Urinary bladder (tissue), 4 donors: ENCODE data around the gene TMEM121B. TPM values are rescaled to one million over a fixed set of nuclear protein-coding genes. Genes with fewer than 3 reads are reported as not detected.

Experiments
- DNase-seq: peaks from one replicate; pipeline ENCODE4 v3.0.0-alpha.2; 2015; ENCODE audit errors: extremely low spot score
- H3K27ac ChIP-seq: one replicate; pipeline ENCODE4 v1.5.1; 2013; ENCODE audit warnings: low read depth, mild to moderate bottlenecking, moderate library complexity
- H3K36me3 ChIP-seq: one replicate; pipeline ENCODE4 v1.6.1; 2013; ENCODE audit warnings: mild to moderate bottlenecking, moderate library complexity; ENCODE audit not compliant: insufficient read depth
- H3K4me1 ChIP-seq: one replicate; pipeline ENCODE4 v1.6.1; 2013; ENCODE audit warnings: mild to moderate bottlenecking, moderate library complexity; ENCODE audit not compliant: insufficient read depth
- H3K4me3 ChIP-seq: one replicate; pipeline ENCODE4 v1.5.1; 2013; ENCODE audit warnings: low read depth, low read length
- WGBS: extraction: QIAGEN DNeasy Blood & Tissue Kit; methylation state at CpG from one replicate; pipeline ENCODE4 v1.1.7; 2013; 5-methylcytosine and 5-hydroxymethylcytosine counted together
- polyA plus RNA-seq: library from polyadenylated mRNA; stranded (reverse); fragments of 200-250 nt; gene quantifications from one replicate; pipeline ENCODE4 v1.2.3, GENCODE V29; 2013
- total RNA-seq: library from RNA; depleted of rRNA; stranded (reverse); fragments of >200 nt; gene quantifications from one replicate; pipeline ENCODE4 v1.2.3, GENCODE V29; 2014
- donor health status: healthy with polysubstance abuse.
- donor health status: healthy.

Gene TMEM121B
- total RNA-seq (0.21 TPM), polyA plus RNA-seq (0.18 TPM)

- H3K27ac ChIP-seq: no peak within 1 kb of the TSS
- peak; percentile 32 for DNase-seq
- H3K36me3 ChIP-seq: no peaks in the 10 kb centered on the region
- H3K4me3 ChIP-seq: peak within 1 kb of the TSS; percentile 53
- peaks cover 2% of the 10 kb centered on the region for H3K4me1 ChIP-seq
- WGBS: 7% methylated on average over 69 of the region's 69 CpGs
These were observed at the start of gene TMEM121B for GRCh38 chr22:17121233-17122195. Gene TMEM121B, minus strand, starts transcription at chr22:17121360. Its CDS starts 233 bp downstream, at chr22:17121127.

GRCh38 chr22:17167486-17167885, 46.3 kb upstream of the TMEM121B start:
- 59% methylated on average over 7 of the region's 7 CpGs for WGBS
- DNase-seq: no peak
- H3K4me3 ChIP-seq: no peak overlapping the region

GRCh38 chr22:17164392-17165024, 43.3 kb upstream of the TMEM121B start:
- DNase-seq: no peak
- Histone ChIP-seq H3K36me3 (no peaks in the 10 kb centered on the region), H3K27ac (no peak overlapping the region), H3K4me1 (no peaks in the 10 kb centered on the region), H3K4me3 (no peak overlapping the region)
- WGBS: 87% methylated on average over 3 of the region's 3 CpGs

More at GRCh38 chr22:17167486-17167885, 46.3 kb upstream of the TMEM121B start:
- Histone ChIP-seq H3K4me1 (no peaks in the 10 kb centered on the region), H3K36me3 (no peaks in the 10 kb centered on the region), H3K27ac (no peak overlapping the region)

GRCh38 chr22:17162731-17163130, 41.6 kb upstream of the TMEM121B start:
- DNase-seq: no peak
- no peak overlapping the region for H3K4me3 ChIP-seq
- WGBS: 90% methylated on average over 8 of the region's 8 CpGs

GRCh38 chr22:17161991-17162390, 40.8 kb upstream of the TMEM121B start:
- no peaks in the 10 kb centered on the region for H3K4me1 ChIP-seq
- WGBS: 92% methylated on average over 3 of the region's 3 CpGs
- no peak overlapping the region for H3K27ac ChIP-seq
- H3K36me3 ChIP-seq: no peaks in the 10 kb centered on the region
- H3K4me3 ChIP-seq: no peak overlapping the region
- DNase-seq: no peak

More at GRCh38 chr22:17162731-17163130, 41.6 kb upstream of the TMEM121B start:
- Histone ChIP-seq H3K36me3 (no peaks in the 10 kb centered on the region), H3K27ac (no peak overlapping the region), H3K4me1 (no peaks in the 10 kb centered on the region)

- no peaks in the 10 kb centered on the region for H3K4me1 ChIP-seq
- H3K4me3 ChIP-seq: peak overlapping the region; percentile 54
- no peak for DNase-seq
- H3K27ac ChIP-seq: peak overlapping the region; percentile 16
- H3K36me3 ChIP-seq: no peaks in the 10 kb centered on the region
- 10% methylated on average over 35 of the region's 35 CpGs for WGBS
These were observed 38.4 kb upstream of the TMEM121B start for GRCh38 chr22:17159504-17159951.

GRCh38 chr22:17158568-17159503, 37.7 kb upstream of the TMEM121B start, which contains the start of gene HDHD5:
Gene HDHD5, minus strand, starts transcription at chr22:17159277. Its CDS starts 26 bp downstream, at chr22:17159251.
- H3K4me3 ChIP-seq: peak within 1 kb of the TSS; percentile 54
- DNase-seq: no peak
- H3K36me3 ChIP-seq: no peaks in the 10 kb centered on the region
- no peaks in the 10 kb centered on the region for H3K4me1 ChIP-seq
- WGBS: under 1% methylated on average over 114 of the region's 114 CpGs
- peak within 1 kb of the TSS; percentile 76 for H3K27ac ChIP-seq

- H3K36me3 ChIP-seq: no peaks in the 10 kb centered on the region
- H3K4me1 ChIP-seq: no peaks in the 10 kb centered on the region
- peak overlapping the region; percentile 76 for H3K27ac ChIP-seq
- 54% methylated on average over 17 of the region's 17 CpGs for WGBS
- H3K4me3 ChIP-seq: peak overlapping the region; percentile 54
- no peak for DNase-seq
These were observed 37.0 kb upstream of the TMEM121B start for GRCh38 chr22:17158176-17158567.

GRCh38 chr22:17157714-17158113, 36.6 kb upstream of the TMEM121B start:
- WGBS: 91% methylated on average over 3 of the region's 3 CpGs
- no peak for DNase-seq
- Histone ChIP-seq H3K4me3 (no peak overlapping the region), H3K27ac (no peak overlapping the region), H3K36me3 (no peaks in the 10 kb centered on the region), H3K4me1 (no peaks in the 10 kb centered on the region)

GRCh38 chr22:17155941-17156340, 34.8 kb upstream of the TMEM121B start:
- no peaks in the 10 kb centered on the region for H3K36me3 ChIP-seq
- no peaks in the 10 kb centered on the region for H3K4me1 ChIP-seq
- H3K27ac ChIP-seq: no peak overlapping the region
- no peak overlapping the region for H3K4me3 ChIP-seq
- WGBS: 70% methylated on average over 3 of the region's 3 CpGs
- DNase-seq: no peak

- no peak overlapping the region for H3K27ac ChIP-seq
- WGBS: 65% methylated on average over 3 of the region's 3 CpGs
- H3K36me3 ChIP-seq: no peaks in the 10 kb centered on the region
- no peak overlapping the region for H3K4me3 ChIP-seq
- no peaks in the 10 kb centered on the region for H3K4me1 ChIP-seq
- no peak for DNase-seq
These were observed 31.8 kb upstream of the TMEM121B start for GRCh38 chr22:17152971-17153370.

GRCh38 chr22:17152340-17152739, 31.2 kb upstream of the TMEM121B start:
- H3K36me3 ChIP-seq: no peaks in the 10 kb centered on the region
- DNase-seq: no peak
- no peak overlapping the region for H3K4me3 ChIP-seq
- WGBS: 86% methylated on average over 6 of the region's 6 CpGs
- no peak overlapping the region for H3K27ac ChIP-seq
- H3K4me1 ChIP-seq: no peaks in the 10 kb centered on the region
